HepG2 (cell line): ENCODE measurements around the gene RSAD2. TPM values are rescaled to one million over a fixed set of nuclear protein-coding genes. Genes with fewer than 3 reads are reported as not detected.

Experiments used
- ATAC-seq: fragments of 200-7000 bp; cut with Tn5 transposase; 3 replicates; pipeline ENCODE4 v1.9.1; 2020; ENCODE audit warnings: mild to moderate bottlenecking, moderate library complexity
- BruUV-seq: library from RNA; stranded (reverse); fragments of 400-500 nt; replicated peaks from 2 replicates; lab custom pipeline; 2021; lab: Mats Ljungman, UMichigan
- CTCF ChIA-PET: fragments of 300-600 bp; formaldehyde crosslinking; extraction: SDS; loops from one replicate; lab custom pipeline; 2021; ENCODE audit warnings: low total read pairs, inconsistent platforms, low intra/inter-chr PET ratio; lab: Yijun Ruan, JAX
- POLR2A ChIA-PET: fragments of 350-600 bp; sonication (Branson Sonifier 250); formaldehyde crosslinking; loops from one replicate; lab custom pipeline; 2020; ENCODE audit warnings: antibody characterized with exemption, inconsistent platforms; lab: Yijun Ruan, JAX
- DNase-seq: peaks from one replicate; pipeline ENCODE4 v3.0.0-alpha.2; 2015; ENCODE audit warnings: low spot score
- FAIRE-seq: peaks from 3 replicates; lab custom pipeline; 2011; peaks lifted over from hg19 to GRCh38; lab: Jason Lieb, UNC
- H2AFZ ChIP-seq: one replicate; pipeline ENCODE4 v1.6.1; 2011; ENCODE audit warnings: low read length, inconsistent platforms
- H3K27ac ChIP-seq: fragments of 300-600 bp; 3 replicates; pipeline ENCODE4 v1.8.0; 2011; ENCODE audit warnings: mixed run types, mild to moderate bottlenecking, mixed read lengths, low read length, inconsistent platforms; ENCODE audit not compliant: insufficient read depth; ENCODE audit errors: extremely low read length
- H3K27me3 ChIP-seq, 2 experiments: fragments of 200-600 bp in 1 of 2; 2 replicates in 1 of 2; 3 replicates in 1 of 2; pipeline versions ENCODE4 v1.6.0 to v1.8.0; 2011; ENCODE audit warnings: low read length in 2 of 2, mild to moderate bottlenecking in 2 of 2, moderate library complexity in 2 of 2, inconsistent platforms in 1 of 2; ENCODE audit not compliant: insufficient read depth in 2 of 2, control insufficient read depth in 1 of 2
- H3K36me3 ChIP-seq, 2 experiments: fragments of 200-600 bp in 1 of 2; replicated peaks in 1 of 2; 2 replicates in 1 of 2; 3 replicates in 1 of 2; pipeline versions ENCODE4 v1.5.1 to v1.8.0; 2011; ENCODE audit warnings: low read length in 2 of 2, inconsistent platforms in 1 of 2; ENCODE audit not compliant: insufficient read depth in 2 of 2, control insufficient read depth in 1 of 2
- H3K4me1 ChIP-seq: 2 replicates; pipeline ENCODE4 v1.5.1; 2012; ENCODE audit warnings: low read length, inconsistent platforms; ENCODE audit not compliant: insufficient read depth
- H3K4me2 ChIP-seq: 2 replicates; pipeline ENCODE4 v1.6.0; 2011; ENCODE audit warnings: low read depth, low read length, inconsistent platforms
- H3K4me3 ChIP-seq, 3 experiments: fragments of 200-600 bp in 1 of 3; sonication (generic), shearing (Covaris generic) in 1 of 3; replicated peaks in 1 of 3; 2 replicates each; pipeline ENCODE4 v1.5.1; 2011 to 2016; ENCODE audit warnings: low read length in 3 of 3, inconsistent platforms in 2 of 3, low read depth in 2 of 3, mild to moderate bottlenecking in 2 of 3, control low read depth in 1 of 3, mixed read lengths in 1 of 3; ENCODE audit not compliant: insufficient read depth in 1 of 3
- H3K79me2 ChIP-seq: one replicate; pipeline ENCODE4 v1.6.1; 2011; ENCODE audit warnings: low read length, inconsistent platforms; ENCODE audit not compliant: insufficient read depth
- H3K9ac ChIP-seq: 2 replicates; pipeline ENCODE4 v1.6.0; 2011; ENCODE audit warnings: mild to moderate bottlenecking, low read depth, low read length, inconsistent platforms; ENCODE audit not compliant: insufficient read depth
- H3K9me3 ChIP-seq: 2 replicates; pipeline ENCODE4 v1.5.1; 2012; ENCODE audit warnings: mild to moderate bottlenecking, low read length
- H4K20me1 ChIP-seq: 2 replicates; pipeline ENCODE4 v1.6.0; 2011; ENCODE audit warnings: inconsistent platforms, mild to moderate bottlenecking, low read length, moderate library complexity; ENCODE audit not compliant: insufficient read depth
- KDM5B ChIP-seq: sonication (generic); formaldehyde crosslinking; IDR thresholded peaks from 2 replicates; pipeline ENCODE4 v1.4.0; 2020; ENCODE audit warnings: missing genetic modification reagents, mild to moderate bottlenecking, borderline replicate concordance
- MEF2D ChIP-seq: sonication (generic); formaldehyde crosslinking; IDR thresholded peaks from 2 replicates; pipeline ENCODE4 v1.5.1; 2020; ENCODE audit warnings: mild to moderate bottlenecking, missing genetic modification reagents
- NAIF1 ChIP-seq: sonication (generic); formaldehyde crosslinking; IDR thresholded peaks from 2 replicates; pipeline ENCODE4 v1.5.0; 2020; ENCODE audit warnings: mild to moderate bottlenecking, missing genetic modification reagents, borderline replicate concordance
- WGBS: methylation state at CpG from one replicate; pipeline ENCODE4 v1.1.6; 2017; ENCODE audit warnings: low lambda C conversion rate; 5-methylcytosine and 5-hydroxymethylcytosine counted together
- in situ Hi-C: cut with HindIII; loops from 2 replicates; pipeline ENCODE4 v1.10.0; 2017; ENCODE audit warnings: low pct_unique_long_range_greater_than_20kb; ENCODE audit not compliant: extremely low pct_ligation_motif_present
- intact Hi-C: fragments of 100-400 bp; cut with micrococcal nuclease; formaldehyde crosslinking; loops from one replicate; pipeline ENCODE4 v1.10.0; 2022; ENCODE audit not compliant: unreplicated experiment
- polyA plus RNA-seq, 8 experiments: library from polyadenylated mRNA; depleted of rRNA in 3 of 8; stranded (reverse) in 7 of 8; unstranded in 1 of 8; fragments of >200 nt; fragmentation: Illumina TruSeq in 4 of 8; extraction: Trizol in 4 of 8; gene quantifications; 2 replicates each; pipeline versions ENCODE4 v1.2.1 to v1.2.3, GENCODE V29; 2011 to 2016; ENCODE audit warnings: low read depth in 4 of 8, missing spikeins in 1 of 8, mixed read lengths in 1 of 8; ENCODE audit not compliant: insufficient read depth in 1 of 8
- total RNA-seq, 5 experiments: library from RNA; depleted of rRNA; stranded (reverse); fragments of >200 nt; fragmentation: Illumina TruSeq; extraction: Trizol; gene quantifications; 2 replicates each; pipeline ENCODE4 v1.2.3, GENCODE V29; 2016; ENCODE audit warnings: low read depth in 1 of 5
- TF ChIP-seq, protein P1 (sequence below): sonication (generic); formaldehyde crosslinking; IDR thresholded peaks from 2 replicates; pipeline ENCODE4 v1.5.1; 2020; ENCODE audit warnings: mild to moderate bottlenecking, missing genetic modification reagents, moderate library complexity

RSAD2 gene
- total and polyA plus RNA-seq, 2 of the 13 experiments (the other 11 are each of a cell fraction or from before 2014, with no cell fraction given) = 0.11 TPM; not detected in 1

DNA sequence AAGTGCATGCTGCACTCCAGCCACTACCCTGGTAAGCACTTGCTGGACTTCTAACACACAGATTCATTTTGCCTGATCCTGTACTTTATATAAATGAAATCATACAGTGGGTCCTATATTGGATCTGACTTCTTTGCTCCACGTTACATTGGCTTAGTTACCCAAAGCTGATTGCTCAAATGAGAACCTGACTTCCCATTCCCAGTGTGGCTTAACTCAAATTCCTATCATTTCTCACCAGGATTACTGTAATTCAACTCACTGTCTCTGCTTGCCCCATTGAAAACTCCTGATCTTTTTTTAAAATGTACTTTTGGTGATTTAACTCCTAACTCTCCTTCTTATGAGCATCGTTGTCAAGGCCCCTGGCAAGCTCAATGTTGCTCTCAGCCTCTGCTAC is 1.4 kb downstream of the RSAD2 start:
- no peaks in the 10 kb centered on the region; a peak in 1 of 5 replicates for H3K36me3 ChIP-seq
- ATAC-seq (no peak), DNase-seq (no peak), FAIRE-seq (no peak)
- peaks cover 0 to 34% of the 10 kb centered on the region in 2 experiments; a peak in 2 of 5 replicates for H3K27me3 ChIP-seq
- 0% methylated on average over 2 of the region's 2 CpGs for WGBS
- H3K4me1 ChIP-seq = peaks cover 10% of the 10 kb centered on the region; the same call in 1 of the 2 replicates
- intact Hi-C loops = no loop called here
- H3K9ac ChIP-seq = no peak overlapping the region
- POLR2A ChIA-PET = no interaction called here
- no peak overlapping the region for H3K4me2 ChIP-seq
- H2AFZ ChIP-seq = no peak overlapping the region
- TF ChIP-seq KDM5B (CRISPR knock-in tag) (no peak), NAIF1 (CRISPR knock-in tag) (no peak)
- TF ChIP-seq, protein P1, sequence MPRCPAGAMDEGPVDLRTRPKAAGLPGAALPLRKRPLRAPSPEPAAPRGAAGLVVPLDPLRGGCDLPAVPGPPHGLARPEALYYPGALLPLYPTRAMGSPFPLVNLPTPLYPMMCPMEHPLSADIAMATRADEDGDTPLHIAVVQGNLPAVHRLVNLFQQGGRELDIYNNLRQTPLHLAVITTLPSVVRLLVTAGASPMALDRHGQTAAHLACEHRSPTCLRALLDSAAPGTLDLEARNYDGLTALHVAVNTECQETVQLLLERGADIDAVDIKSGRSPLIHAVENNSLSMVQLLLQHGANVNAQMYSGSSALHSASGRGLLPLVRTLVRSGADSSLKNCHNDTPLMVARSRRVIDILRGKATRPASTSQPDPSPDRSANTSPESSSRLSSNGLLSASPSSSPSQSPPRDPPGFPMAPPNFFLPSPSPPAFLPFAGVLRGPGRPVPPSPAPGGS (CRISPR knock-in tag) = no peak
- H3K27ac ChIP-seq = no peak overlapping the region
- in situ Hi-C loops = no loop called here
- CTCF ChIA-PET = no interaction called here
- H3K9me3 ChIP-seq = no peaks in the 10 kb centered on the region
- no peak overlapping the region for H3K4me3 ChIP-seq
- no peaks in the 10 kb centered on the region for H3K79me2 ChIP-seq
- H4K20me1 ChIP-seq = no peaks in the 10 kb centered on the region
- BruUV-seq = no TSS peak

DNA sequence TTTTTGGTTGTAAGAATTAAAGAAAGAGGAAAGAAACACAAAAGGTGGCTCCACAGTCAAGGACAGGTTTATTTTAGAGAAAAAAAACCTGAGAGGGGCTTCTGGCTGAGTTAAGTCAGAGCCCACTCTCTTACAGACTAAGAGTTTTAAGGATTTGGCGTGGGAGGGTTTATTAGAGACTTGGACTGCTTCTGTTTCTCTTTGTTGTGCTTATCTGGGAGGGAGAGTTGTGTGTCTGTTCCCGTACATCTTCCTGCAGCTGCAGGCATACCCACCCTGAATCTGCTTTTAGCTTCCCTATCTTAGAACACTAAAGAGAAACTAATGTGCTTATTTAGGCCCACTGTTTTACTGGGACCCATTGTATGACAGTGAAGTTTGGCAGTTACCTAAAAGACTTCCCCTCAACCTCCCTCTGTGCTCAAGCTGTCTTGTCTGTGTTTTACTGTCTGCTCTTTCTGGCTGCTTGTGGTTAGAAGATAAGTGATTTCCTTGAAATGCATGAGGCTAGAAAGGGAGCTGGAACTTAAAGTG is 2.7 kb downstream of the RSAD2 start:
- BruUV-seq = no TSS peak
- Histone ChIP-seq H3K4me3 (no peak overlapping the region), H3K4me2 (no peak overlapping the region), H3K36me3 (no peaks in the 10 kb centered on the region; a peak in 1 of 5 replicates), H3K9ac (no peak overlapping the region), H3K79me2 (no peaks in the 10 kb centered on the region), H3K27ac (no peak overlapping the region), H3K9me3 (no peaks in the 10 kb centered on the region), H3K27me3 (peaks cover 0 to 44% of the 10 kb centered on the region in 2 experiments; a peak in 2 of 5 replicates), H4K20me1 (no peaks in the 10 kb centered on the region), H2AFZ (no peak overlapping the region), H3K4me1 (peaks cover 10% of the 10 kb centered on the region; the same call in 1 of the 2 replicates)
- ATAC-seq (no peak), FAIRE-seq (no peak), DNase-seq (no peak)
- WGBS = 6% methylated on average over 2 of the region's 2 CpGs
- ChIA-PET POLR2A (no interaction called here), CTCF (no interaction called here)
- intact Hi-C loops (no loop called here), in situ Hi-C loops (no loop called here)
- no peak for TF ChIP-seq MEF2D
